Naive thymus-derived CD8-positive, alpha-beta T cell (primary cell): ENCODE measurements around the gene SGF29. TPM values are rescaled to one million over a fixed set of nuclear protein-coding genes. Genes with fewer than 3 reads are reported as not detected.

Experiments
- ATAC-seq, 2 donors: fragments of 150-1000 bp; cut with Tn5 transposase in 1 of 2; sonication (Bioruptor Pico), chemical (Tn5 transposase) in 1 of 2; 1 replicate in 1 of 2; 2 replicates in 1 of 2; pipeline ENCODE4 v1.10.0; 2021; ENCODE audit warnings: mild to moderate bottlenecking in 2 of 2, moderate library complexity in 2 of 2
- POLR2A ChIA-PET: fragments of 350-600 bp; sonication (Branson Sonifier 250); formaldehyde crosslinking; loops from one replicate; lab custom pipeline; 2021; ENCODE audit warnings: antibody characterized with exemption; lab: Charles Lee
- DNase-seq, 10 donors: peaks; one replicate each; pipeline versions ENCODE4 v3.0.0 to v3.0.0-alpha.2; 2020 to 2022
- H3K27ac Mint-ChIP-seq, 10 donors: one replicate each; pipeline ENCODE4 v1.8.0; 2020 to 2022; ENCODE audit warnings: mild to moderate bottlenecking in 10 of 10, mixed read lengths in 10 of 10, moderate library complexity in 4 of 10, inconsistent platforms in 1 of 10
- H3K27me3 Mint-ChIP-seq, 5 donors: one replicate each; pipeline ENCODE4 v1.8.0; 2021 to 2022; ENCODE audit warnings: mixed read lengths in 5 of 5
- H3K36me3 Mint-ChIP-seq, 3 donors: one replicate each; pipeline ENCODE4 v1.8.0; 2020 to 2022; ENCODE audit warnings: mixed read lengths in 3 of 3, mild to moderate bottlenecking in 2 of 3, inconsistent platforms in 1 of 3
- H3K4me1 Mint-ChIP-seq, 4 donors: one replicate each; pipeline ENCODE4 v1.8.0; 2021 to 2022; ENCODE audit warnings: mixed read lengths in 4 of 4
- H3K4me3 Mint-ChIP-seq, 10 donors: one replicate each; pipeline ENCODE4 v1.8.0; 2020 to 2022; ENCODE audit warnings: mild to moderate bottlenecking in 10 of 10, mixed read lengths in 10 of 10, moderate library complexity in 6 of 10, inconsistent platforms in 1 of 10
- H3K9me3 Mint-ChIP-seq, 9 donors: one replicate each; pipeline ENCODE4 v1.8.0; 2020 to 2022; ENCODE audit warnings: mixed read lengths in 9 of 9, mild to moderate bottlenecking in 3 of 9, inconsistent platforms in 1 of 9, moderate library complexity in 1 of 9
- polyA plus RNA-seq, 3 donors: library from polyadenylated mRNA; unstranded; fragments of 300-500 nt; fragmentation: Illumina TruSeq; gene quantifications; one replicate each; pipeline ENCODE4 v1.2.3, GENCODE V29; 2021
- total RNA-seq, 8 experiments: library from RNA in 2 of 8; stranded (reverse) in 2 of 8; gene quantifications; one replicate each; pipeline ENCODE4 v1.2.3 and lab custom pipeline; 2021 to 2026

The SGF29 gene
- total and polyA plus RNA-seq, 5 experiments from 2014 or later = 48.3 to 73.0 (median 68.3) TPM

DNA sequence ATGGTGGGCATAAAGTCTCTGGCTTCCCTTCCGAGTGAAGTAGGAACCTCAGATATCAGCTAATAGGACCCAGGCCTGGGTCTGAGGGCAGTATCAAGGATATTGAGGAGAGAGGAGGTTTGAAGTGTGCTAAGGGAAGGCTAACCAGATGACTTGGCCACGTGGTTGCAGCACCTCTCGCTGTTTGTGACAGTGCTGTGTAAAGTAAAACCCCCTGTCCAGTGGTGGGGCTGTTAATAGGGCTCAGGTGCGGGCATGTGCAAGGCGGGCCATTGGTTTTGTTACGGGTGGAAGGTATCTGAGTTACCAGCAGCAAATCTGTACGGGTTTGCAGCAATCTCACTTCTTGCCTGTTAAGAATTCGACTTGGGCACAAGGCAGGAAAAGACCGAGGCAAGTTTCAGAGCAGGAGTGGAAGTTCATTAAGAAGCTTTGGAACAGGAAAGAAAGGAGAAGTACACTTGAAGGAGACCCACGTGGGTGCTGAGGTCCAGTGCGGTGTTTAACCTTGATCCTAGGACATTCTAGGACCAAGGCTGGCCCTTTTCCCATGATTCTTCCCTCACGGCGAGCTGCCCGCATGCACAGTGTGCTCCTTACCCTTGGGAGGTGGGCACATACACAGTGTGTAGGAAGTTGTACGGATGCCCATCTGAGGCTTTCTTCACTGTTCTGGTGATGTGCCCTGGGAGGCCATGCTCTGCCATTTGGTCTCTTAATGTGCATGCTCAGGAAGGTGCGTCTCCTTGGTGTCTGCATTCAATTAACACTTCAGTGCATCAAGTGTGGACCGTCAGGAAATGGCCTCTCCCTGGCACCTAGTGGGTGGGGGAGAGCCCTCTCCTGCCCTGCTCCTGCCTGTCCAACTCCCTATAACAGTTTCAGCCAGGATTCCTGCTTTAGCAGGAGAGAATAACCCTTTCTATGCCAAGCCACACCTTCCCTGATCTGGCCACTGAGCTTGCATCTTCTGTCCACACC lies 20.3 kb downstream of the SGF29 start:
- DNase-seq = no peak
- Mint-ChIP-seq H3K36me3 (peaks cover 0 to 35% (median 3%) of the 10 kb centered on the region in 3 donors), H3K4me1 (peaks cover 27 to 63% (median 43%) of the 10 kb centered on the region in 4 donors), H3K4me3 (no peak overlapping the region), H3K9me3 (no peaks in the 10 kb centered on the region), H3K27ac (peak overlapping the region in 9 of 10 donors; percentile 21 to 90 (median 58)), H3K27me3 (no peaks in the 10 kb centered on the region)
- ATAC-seq = no peak
- POLR2A ChIA-PET = interaction anchor here (0.7 kb wide), 1 partner anchor 47 kb away, joined by 3 read pairs; no protein-coding TSS in a partner anchor

DNA sequence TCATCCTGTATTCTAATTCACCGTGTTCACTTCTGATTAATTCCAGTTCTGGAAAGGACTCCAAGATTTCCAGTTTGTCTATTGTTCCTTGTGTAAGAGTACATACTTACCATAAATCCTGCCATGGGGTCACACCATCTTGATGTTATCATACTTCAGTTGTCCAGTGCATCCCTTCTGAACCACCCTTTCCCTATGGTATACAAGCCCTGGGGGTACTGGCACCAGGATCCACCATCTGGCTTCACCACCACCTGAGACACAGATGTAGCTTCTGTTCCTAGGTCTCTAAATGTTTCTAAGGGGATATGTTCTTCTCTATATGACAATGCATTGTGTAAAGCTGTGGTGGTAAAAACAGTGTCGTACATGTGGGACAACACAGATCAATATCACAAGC lies 21.2 kb downstream of the SGF29 start:
- POLR2A ChIA-PET = no interaction called here
- peaks cover 26 to 54% (median 39%) of the 10 kb centered on the region in 4 donors for H3K4me1 Mint-ChIP-seq
- ATAC-seq (no peak), DNase-seq (no peak)
- peak overlapping the region in 4 of 10 donors; percentile 1 to 70 (median 40) for H3K27ac Mint-ChIP-seq
- no peaks in the 10 kb centered on the region for H3K27me3 Mint-ChIP-seq
- no peak overlapping the region for H3K4me3 Mint-ChIP-seq
- no peaks in the 10 kb centered on the region for H3K9me3 Mint-ChIP-seq
- H3K36me3 Mint-ChIP-seq = peaks cover 0 to 35% (median 0%) of the 10 kb centered on the region in 3 donors

GRCh38 chr16:28575446-28576109 lies 21.9 kb downstream of the SGF29 start:
- H3K4me3 Mint-ChIP-seq = no peak overlapping the region
- DNase-seq = no peak
- POLR2A ChIA-PET = no interaction called here
- H3K27ac Mint-ChIP-seq = peak overlapping the region in 1 of 10 donors; percentile 54
- peaks cover 26 to 51% (median 35%) of the 10 kb centered on the region in 4 donors for H3K4me1 Mint-ChIP-seq
- no peak for ATAC-seq
- H3K27me3 Mint-ChIP-seq = no peaks in the 10 kb centered on the region
- H3K36me3 Mint-ChIP-seq = peaks cover 0 to 34% (median 1%) of the 10 kb centered on the region in 3 donors
- H3K9me3 Mint-ChIP-seq = no peaks in the 10 kb centered on the region

DNA sequence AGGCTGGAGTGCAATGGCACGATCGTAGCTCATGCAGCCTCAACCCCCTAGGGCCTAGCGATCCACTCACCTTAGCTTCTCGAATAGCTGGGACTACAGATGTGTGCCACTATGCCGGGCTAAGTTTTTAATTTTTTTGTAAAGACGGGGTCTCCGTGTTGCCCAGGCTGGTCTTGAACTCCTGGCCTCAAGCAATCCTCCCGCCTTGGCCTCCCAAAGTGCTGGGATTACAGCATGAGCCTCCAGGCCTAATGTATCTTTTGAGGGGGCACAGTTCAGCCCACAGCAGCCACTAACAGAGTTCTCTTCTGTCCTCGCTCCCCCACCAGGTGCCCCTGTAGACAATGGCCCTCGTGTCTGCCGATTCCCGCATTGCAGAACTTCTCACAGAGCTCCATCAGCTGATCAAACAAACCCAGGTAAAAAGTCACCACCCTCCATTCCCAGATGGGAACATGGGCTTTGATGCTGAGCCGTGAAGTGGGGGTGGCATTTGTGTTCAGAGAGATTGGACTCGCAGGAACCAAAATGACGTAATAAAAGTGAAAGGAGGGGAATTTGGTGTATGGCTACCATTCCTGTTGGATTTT lies 27.1 kb downstream of the SGF29 start:
- Mint-ChIP-seq H3K9me3 (no peaks in the 10 kb centered on the region), H3K36me3 (peaks cover 5 to 64% (median 12%) of the 10 kb centered on the region in 3 donors), H3K27me3 (no peaks in the 10 kb centered on the region), H3K4me1 (peaks cover 0 to 16% (median 4%) of the 10 kb centered on the region in 4 donors), H3K4me3 (no peak overlapping the region), H3K27ac (peak overlapping the region in 3 of 10 donors; percentile 10 to 58 (median 15))
- DNase-seq (no peak), ATAC-seq (no peak)
- POLR2A ChIA-PET = no interaction called here

GRCh38 chr16:28585674-28586073 lies 32.0 kb downstream of the SGF29 start:
- Mint-ChIP-seq H3K4me1 (peaks cover 0 to 2% (median 0%) of the 10 kb centered on the region in 4 donors), H3K27ac (peak overlapping the region in 1 of 10 donors; percentile 51), H3K36me3 (peaks cover 5 to 94% (median 22%) of the 10 kb centered on the region in 3 donors), H3K27me3 (no peaks in the 10 kb centered on the region), H3K9me3 (no peaks in the 10 kb centered on the region), H3K4me3 (no peak overlapping the region)
- no peak for DNase-seq
- POLR2A ChIA-PET = interaction anchor here (0.5 to 1.0 kb wide), 4 partner anchors 24 to 1216 kb away, joined by 3 to 5 read pairs (median 4); no protein-coding TSS in a partner anchor
- ATAC-seq = no peak

GRCh38 chr16:28586466-28586865 lies 32.7 kb downstream of the SGF29 start:
- H3K36me3 Mint-ChIP-seq = peaks cover 5 to 94% (median 17%) of the 10 kb centered on the region in 3 donors
- H3K27ac Mint-ChIP-seq = peak overlapping the region in 1 of 10 donors; percentile 20
- POLR2A ChIA-PET = interaction anchor here (0.7 to 1.0 kb wide), 3 partner anchors 25 to 1215 kb away, joined by 3 to 5 read pairs (median 4); no protein-coding TSS in a partner anchor
- no peak for DNase-seq
- H3K4me1 Mint-ChIP-seq = peaks cover 0 to 2% (median 0%) of the 10 kb centered on the region in 4 donors
- no peaks in the 10 kb centered on the region for H3K27me3 Mint-ChIP-seq
- no peak for ATAC-seq
- H3K4me3 Mint-ChIP-seq = no peak overlapping the region
- no peaks in the 10 kb centered on the region for H3K9me3 Mint-ChIP-seq

DNA sequence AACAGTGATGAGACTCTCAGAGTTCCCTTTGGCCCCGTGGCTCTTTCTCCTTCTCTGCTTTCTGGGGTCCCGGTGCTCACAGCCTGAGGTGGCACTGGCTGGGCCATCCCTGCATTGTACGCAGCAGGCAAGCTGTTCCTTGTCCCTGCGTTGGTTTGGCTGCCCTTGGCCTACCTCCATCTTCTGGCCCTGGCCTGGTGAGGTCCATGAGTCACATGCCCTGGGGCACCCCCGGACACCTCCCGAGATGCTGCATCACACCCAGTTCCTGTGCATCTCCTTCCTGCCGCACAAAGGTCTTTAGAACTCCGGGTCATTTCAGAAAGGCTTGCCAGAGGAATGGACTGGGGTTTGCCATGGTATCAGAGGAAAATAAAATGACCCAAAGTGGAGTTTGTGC lies 33.7 kb downstream of the SGF29 start:
- H3K36me3 Mint-ChIP-seq = peaks cover 0 to 94% (median 11%) of the 10 kb centered on the region in 3 donors
- H3K4me3 Mint-ChIP-seq = no peak overlapping the region
- POLR2A ChIA-PET = no interaction called here
- ATAC-seq (no peak), DNase-seq (no peak)
- H3K27me3 Mint-ChIP-seq = no peaks in the 10 kb centered on the region
- peaks cover 0 to 2% (median 0%) of the 10 kb centered on the region in 4 donors for H3K4me1 Mint-ChIP-seq
- no peaks in the 10 kb centered on the region for H3K9me3 Mint-ChIP-seq
- peak overlapping the region in 3 of 10 donors; percentile 28 to 38 (median 33) for H3K27ac Mint-ChIP-seq

- peaks cover 0 to 82% (median 11%) of the 10 kb centered on the region in 3 donors for H3K36me3 Mint-ChIP-seq
- no peak for ATAC-seq
- peaks cover 0 to 8% (median 4%) of the 10 kb centered on the region in 4 donors for H3K4me1 Mint-ChIP-seq
- no peak for DNase-seq
- H3K27ac Mint-ChIP-seq = peak overlapping the region in 1 of 10 donors; percentile 71
- H3K4me3 Mint-ChIP-seq = no peak overlapping the region
- no peaks in the 10 kb centered on the region for H3K27me3 Mint-ChIP-seq
- no peaks in the 10 kb centered on the region for H3K9me3 Mint-ChIP-seq
- POLR2A ChIA-PET = no interaction called here
Measured at GRCh38 chr16:28589069-28589468, 35.3 kb downstream of the SGF29 start.

- Mint-ChIP-seq H3K27ac (peak overlapping the region in 1 of 10 donors; percentile 13), H3K4me1 (peaks cover 0 to 8% (median 4%) of the 10 kb centered on the region in 4 donors), H3K36me3 (peaks cover 0 to 75% (median 11%) of the 10 kb centered on the region in 3 donors), H3K9me3 (no peaks in the 10 kb centered on the region), H3K27me3 (no peaks in the 10 kb centered on the region), H3K4me3 (no peak overlapping the region)
- no peak for DNase-seq
- no peak for ATAC-seq
- POLR2A ChIA-PET = no interaction called here
Measured at GRCh38 chr16:28589930-28590329, 36.2 kb downstream of the SGF29 start.

GRCh38 chr16:28590384-28591340 lies 36.9 kb downstream of the SGF29 start:
- peaks cover 0 to 9% (median 4%) of the 10 kb centered on the region in 4 donors for H3K4me1 Mint-ChIP-seq
- POLR2A ChIA-PET = no interaction called here
- no peak overlapping the region for H3K4me3 Mint-ChIP-seq
- DNase-seq = no peak
- no peaks in the 10 kb centered on the region for H3K9me3 Mint-ChIP-seq
- no peaks in the 10 kb centered on the region for H3K27me3 Mint-ChIP-seq
- H3K36me3 Mint-ChIP-seq = peaks cover 0 to 68% (median 11%) of the 10 kb centered on the region in 3 donors
- no peak for ATAC-seq
- peak overlapping the region in 6 of 10 donors; percentile 8 to 70 (median 58) for H3K27ac Mint-ChIP-seq

DNA sequence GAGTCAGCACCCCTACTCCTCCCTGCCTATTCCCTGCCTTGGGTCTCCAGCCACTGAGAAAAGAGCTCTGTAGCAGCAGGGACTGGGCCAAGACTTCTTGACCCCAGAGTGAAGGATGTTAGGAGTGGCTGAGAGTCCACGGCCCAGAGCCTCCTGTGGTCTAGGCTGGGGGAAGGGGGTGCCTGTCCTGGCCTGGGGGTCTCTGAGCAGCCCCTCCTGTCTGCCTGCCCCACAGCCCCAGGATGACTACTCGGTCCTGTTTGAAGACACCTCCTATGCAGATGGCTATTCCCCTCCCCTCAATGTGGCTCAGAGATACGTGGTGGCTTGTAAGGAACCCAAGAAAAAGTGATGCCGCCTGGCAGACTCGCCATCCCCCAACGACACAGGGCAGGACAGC lies 37.6 kb downstream of the SGF29 start:
- DNase-seq (no peak), ATAC-seq (no peak)
- Mint-ChIP-seq H3K9me3 (no peaks in the 10 kb centered on the region), H3K27me3 (no peaks in the 10 kb centered on the region), H3K36me3 (peaks cover 0 to 61% (median 11%) of the 10 kb centered on the region in 3 donors), H3K4me3 (no peak overlapping the region), H3K4me1 (peaks cover 0 to 10% (median 4%) of the 10 kb centered on the region in 4 donors), H3K27ac (peak overlapping the region in 4 of 10 donors; percentile 22 to 70 (median 63))
- POLR2A ChIA-PET = no interaction called here
